B cell (primary cell): Measurements from ENCODE around the gene CPSF4L.

Experiments
- CTCF ChIP-seq: fragments of 200-600 bp; IDR thresholded peaks from one replicate; pipeline ENCODE4 v1.8.0; 2022; ENCODE audit warnings: antibody characterized with exemption, mild to moderate bottlenecking
- EZH2 ChIP-seq: IDR thresholded peaks from 2 replicates; pipeline ENCODE4 v1.6.1; 2012; ENCODE audit warnings: borderline replicate concordance, low read depth, mild to moderate bottlenecking, moderate library complexity, low read length; ENCODE audit not compliant: insufficient read depth, poor library complexity, severe bottlenecking

GRCh38 chr17:73227944-73228343 is 33.7 kb downstream of the CPSF4L start:
- TF ChIP-seq CTCF (no peak), EZH2 (no peak)
